GM13977 (cell line): ENCODE measurements around the gene MTMR3.

Experiments used
- DNase-seq: peaks from one replicate; pipeline ENCODE4 v3.0.0; 2012; ENCODE audit warnings: low spot score
- CTCF ChIP-seq: IDR thresholded peaks from 2 replicates; pipeline ENCODE4 v1.5.1; 2012; ENCODE audit warnings: mild to moderate bottlenecking, control low read depth; ENCODE audit not compliant: insufficient read depth; ENCODE audit errors: extremely low read depth, missing control alignments
- in situ Hi-C: fragments of 300-500 bp; cut with MboI; formaldehyde crosslinking; loops from one replicate; pipeline ENCODE4 v1.12.0; 2022; ENCODE audit warnings: low sequenced_read_pairs, low pct_unique_long_range_greater_than_20kb, mixed read lengths, inconsistent platforms; ENCODE audit not compliant: unreplicated experiment

Gene MTMR3

DNA sequence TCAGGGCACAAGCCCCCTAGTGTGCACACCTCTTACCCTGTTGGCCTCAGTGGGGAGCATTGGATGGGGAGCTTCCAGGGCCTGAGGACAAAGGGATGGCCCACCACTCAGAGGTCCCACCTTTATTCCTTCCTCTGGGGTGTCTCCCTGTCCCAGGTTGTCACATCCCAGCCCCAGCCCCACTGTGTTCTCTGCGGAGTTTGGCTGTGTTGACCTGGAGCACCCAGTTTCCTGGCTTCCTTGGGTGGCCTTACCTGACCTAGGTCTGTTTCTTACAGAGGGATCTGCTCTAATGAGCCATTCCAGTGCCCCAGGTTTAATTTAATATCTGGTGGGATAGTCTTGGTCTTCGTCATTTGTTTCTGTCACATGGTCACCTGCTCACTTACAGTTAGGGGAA, 158.5 kb downstream of the MTMR3 start:
- in situ Hi-C loops: no loop called here
- DNase-seq: no peak
- TF ChIP-seq CTCF: no peak

DNA sequence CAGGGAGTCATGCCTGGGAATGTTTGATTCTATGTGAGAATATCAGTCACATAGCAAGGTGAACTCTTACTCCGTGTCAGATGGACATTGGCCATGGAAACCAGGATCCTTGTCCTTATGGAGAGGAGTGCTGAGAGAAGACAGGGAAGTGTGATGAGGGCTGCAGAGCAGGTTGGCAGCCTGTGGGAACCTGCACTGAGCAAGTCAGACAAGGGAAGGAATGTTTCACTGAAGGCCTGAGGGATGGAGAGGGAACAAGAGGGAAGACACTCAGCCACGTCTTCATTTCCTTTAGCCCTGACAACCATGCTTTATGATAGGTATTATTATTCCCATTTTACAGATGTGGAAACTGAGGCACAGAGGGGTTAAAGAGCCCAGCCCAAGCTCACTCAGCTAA, 158.9 kb downstream of the MTMR3 start:
- DNase-seq: no peak
- TF ChIP-seq CTCF: no peak
- in situ Hi-C loops: no loop called here

DNA sequence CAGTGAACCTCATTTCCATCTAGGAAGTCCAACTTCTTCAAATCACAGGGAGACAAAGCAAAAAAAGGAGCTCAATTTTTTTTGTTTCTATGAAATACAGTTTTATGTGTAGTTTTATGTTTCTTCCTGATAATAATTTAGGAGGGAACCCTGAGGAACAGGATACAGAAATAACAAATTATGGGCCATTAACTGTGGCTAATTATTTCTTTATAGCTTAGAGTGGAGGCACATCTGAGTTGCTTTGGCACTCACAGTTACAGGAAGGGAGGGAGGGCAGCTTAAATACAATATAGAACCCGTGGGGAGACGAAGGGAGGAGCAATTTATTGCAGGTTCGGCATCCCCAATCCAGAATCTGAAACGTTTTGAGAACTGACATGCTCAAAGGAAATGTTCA, 160.2 kb downstream of the MTMR3 start:
- in situ Hi-C loops: no loop called here
- TF ChIP-seq CTCF: no peak
- no peak for DNase-seq

GRCh38 chr22:30044369-30044768, 161.4 kb downstream of the MTMR3 start:
- no peak for DNase-seq
- no peak for TF ChIP-seq CTCF
- in situ Hi-C loops: no loop called here

DNA sequence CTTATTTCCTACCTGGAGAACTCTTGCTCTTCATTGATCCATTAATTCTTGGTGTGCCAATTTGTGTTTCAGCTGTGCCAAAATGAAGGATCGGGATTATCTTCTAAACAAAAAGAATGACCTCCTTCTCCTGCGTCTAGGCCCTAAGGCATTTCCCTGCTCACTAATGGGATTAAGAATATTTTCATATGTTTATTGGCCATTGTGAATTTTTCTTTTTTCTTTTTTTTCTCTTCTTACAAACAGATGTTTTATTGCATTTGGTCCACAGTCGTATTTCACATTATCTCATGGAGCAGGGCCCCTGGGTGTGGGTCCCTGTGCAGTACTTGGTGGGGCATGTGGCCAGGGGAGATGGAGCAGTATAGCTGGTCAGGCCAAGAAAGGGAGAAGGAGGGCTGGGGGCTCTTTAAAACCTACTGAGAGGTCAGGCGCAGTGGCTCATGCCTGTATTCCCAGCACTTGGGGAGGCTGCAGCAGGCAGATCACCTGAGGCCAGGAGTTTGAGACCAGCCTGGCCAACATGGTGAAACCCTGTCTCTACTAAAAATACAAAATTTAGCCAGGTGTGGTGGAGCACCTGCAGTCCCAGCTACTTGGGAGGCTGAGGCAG, 162.0 kb downstream of the MTMR3 start:
- TF ChIP-seq CTCF: no peak
- in situ Hi-C loops: no loop called here
- no peak for DNase-seq

GRCh38 chr22:30045494-30045887, 162.5 kb downstream of the MTMR3 start:
- no peak for DNase-seq
- no peak for TF ChIP-seq CTCF
- in situ Hi-C loops: no loop called here
